ENCODE measurements around the gene NHSL1.

The NHSL1 gene

GRCh38 chr6:138393871-138394783 lies 105.2 kb downstream of the NHSL1 start:
- no peaks in the 10 kb centered on the region for H3K9me3 ChIP-seq (ENCODE audit: control insufficient read depth, low read length)
- no peaks in the 10 kb centered on the region for H3K4me1 ChIP-seq (ENCODE audit: control insufficient read depth, insufficient read depth, low read length)
- no peak overlapping the region for H3K4me3 ChIP-seq (ENCODE audit: insufficient read depth, low read depth, low read length)
- no peaks in the 10 kb centered on the region for H3K27me3 ChIP-seq (ENCODE audit: control insufficient read depth, insufficient read depth, low read length, poor library complexity, severe bottlenecking)
- H3K36me3 ChIP-seq (ENCODE audit: control insufficient read depth, insufficient read depth, low read length): no peaks in the 10 kb centered on the region
- no peak overlapping the region for H3K27ac ChIP-seq (ENCODE audit: insufficient read depth, low read depth, low read length, poor library complexity, severe bottlenecking)
- WGBS, 2 experiments: 85 to 92% methylated on average over 4 of the region's 5 CpGs

- H3K9me3 ChIP-seq (ENCODE audit: control insufficient read depth, low read length): no peaks in the 10 kb centered on the region
- no peaks in the 10 kb centered on the region for H3K27me3 ChIP-seq (ENCODE audit: control insufficient read depth, insufficient read depth, low read length, poor library complexity, severe bottlenecking)
- no peak overlapping the region for H3K4me3 ChIP-seq (ENCODE audit: insufficient read depth, low read depth, low read length)
- WGBS, 2 experiments: 94 to 96% methylated on average over 5 of the region's 5 CpGs
- H3K36me3 ChIP-seq (ENCODE audit: control insufficient read depth, insufficient read depth, low read length): no peaks in the 10 kb centered on the region
- H3K27ac ChIP-seq (ENCODE audit: insufficient read depth, low read depth, low read length, poor library complexity, severe bottlenecking): no peak overlapping the region
- H3K4me1 ChIP-seq (ENCODE audit: control insufficient read depth, insufficient read depth, low read length): no peaks in the 10 kb centered on the region
These were observed 109.7 kb downstream of the NHSL1 start for GRCh38 chr6:138389551-138389950.

- no peaks in the 10 kb centered on the region for H3K9me3 ChIP-seq (ENCODE audit: control insufficient read depth, low read length)
- no peak overlapping the region for H3K4me3 ChIP-seq (ENCODE audit: insufficient read depth, low read depth, low read length)
- H3K27me3 ChIP-seq (ENCODE audit: control insufficient read depth, insufficient read depth, low read length, poor library complexity, severe bottlenecking): no peaks in the 10 kb centered on the region
- 92 to 95% methylated on average over 8 of the region's 8 CpGs for WGBS, 2 experiments
- no peak overlapping the region for H3K27ac ChIP-seq (ENCODE audit: insufficient read depth, low read depth, low read length, poor library complexity, severe bottlenecking)
- no peaks in the 10 kb centered on the region for H3K4me1 ChIP-seq (ENCODE audit: control insufficient read depth, insufficient read depth, low read length)
- no peaks in the 10 kb centered on the region for H3K36me3 ChIP-seq (ENCODE audit: control insufficient read depth, insufficient read depth, low read length)
These were observed 111.5 kb downstream of the NHSL1 start for GRCh38 chr6:138387577-138388368.

- H3K27ac ChIP-seq (ENCODE audit: insufficient read depth, low read depth, low read length, poor library complexity, severe bottlenecking): no peak overlapping the region
- H3K4me1 ChIP-seq (ENCODE audit: control insufficient read depth, insufficient read depth, low read length): no peaks in the 10 kb centered on the region
- H3K4me3 ChIP-seq (ENCODE audit: insufficient read depth, low read depth, low read length): no peak overlapping the region
- no peaks in the 10 kb centered on the region for H3K36me3 ChIP-seq (ENCODE audit: control insufficient read depth, insufficient read depth, low read length)
- no peaks in the 10 kb centered on the region for H3K9me3 ChIP-seq (ENCODE audit: control insufficient read depth, low read length)
- H3K27me3 ChIP-seq (ENCODE audit: control insufficient read depth, insufficient read depth, low read length, poor library complexity, severe bottlenecking): no peaks in the 10 kb centered on the region
- 93 to 98% methylated on average over 3 of the region's 3 CpGs for WGBS, 2 experiments
These were observed 112.4 kb downstream of the NHSL1 start for GRCh38 chr6:138386897-138387296.

GRCh38 chr6:138383776-138384175 lies 115.5 kb downstream of the NHSL1 start:
- Histone ChIP-seq H3K36me3 (ENCODE audit: control insufficient read depth, insufficient read depth, low read length) (no peaks in the 10 kb centered on the region), H3K27ac (ENCODE audit: insufficient read depth, low read depth, low read length, poor library complexity, severe bottlenecking) (no peak overlapping the region), H3K4me3 (ENCODE audit: insufficient read depth, low read depth, low read length) (no peak overlapping the region), H3K9me3 (ENCODE audit: control insufficient read depth, low read length) (no peaks in the 10 kb centered on the region), H3K27me3 (ENCODE audit: control insufficient read depth, insufficient read depth, low read length, poor library complexity, severe bottlenecking) (no peaks in the 10 kb centered on the region), H3K4me1 (ENCODE audit: control insufficient read depth, insufficient read depth, low read length) (no peaks in the 10 kb centered on the region)
- 85 to 90% methylated on average over 3 of the region's 3 CpGs for WGBS, 2 experiments

- no peaks in the 10 kb centered on the region for H3K9me3 ChIP-seq (ENCODE audit: control insufficient read depth, low read length)
- no peaks in the 10 kb centered on the region for H3K27me3 ChIP-seq (ENCODE audit: control insufficient read depth, insufficient read depth, low read length, poor library complexity, severe bottlenecking)
- H3K36me3 ChIP-seq (ENCODE audit: control insufficient read depth, insufficient read depth, low read length): no peaks in the 10 kb centered on the region
- no peaks in the 10 kb centered on the region for H3K4me1 ChIP-seq (ENCODE audit: control insufficient read depth, insufficient read depth, low read length)
- H3K4me3 ChIP-seq (ENCODE audit: insufficient read depth, low read depth, low read length): no peak overlapping the region
- no peak overlapping the region for H3K27ac ChIP-seq (ENCODE audit: insufficient read depth, low read depth, low read length, poor library complexity, severe bottlenecking)
- WGBS, 2 experiments: 81 to 84% methylated on average over 8 of the region's 8 CpGs
These were observed 116.6 kb downstream of the NHSL1 start for GRCh38 chr6:138382498-138383265.

GRCh38 chr6:138378463-138378862 lies 120.8 kb downstream of the NHSL1 start:
- Histone ChIP-seq H3K4me1 (ENCODE audit: control insufficient read depth, insufficient read depth, low read length) (no peaks in the 10 kb centered on the region), H3K9me3 (ENCODE audit: control insufficient read depth, low read length) (no peaks in the 10 kb centered on the region), H3K36me3 (ENCODE audit: control insufficient read depth, insufficient read depth, low read length) (no peaks in the 10 kb centered on the region), H3K4me3 (ENCODE audit: insufficient read depth, low read depth, low read length) (no peak overlapping the region), H3K27me3 (ENCODE audit: control insufficient read depth, insufficient read depth, low read length, poor library complexity, severe bottlenecking) (no peaks in the 10 kb centered on the region), H3K27ac (ENCODE audit: insufficient read depth, low read depth, low read length, poor library complexity, severe bottlenecking) (no peak overlapping the region)
- WGBS, 2 experiments: 64 to 79% methylated on average over 2 to 4 of the region's 4 CpGs

- H3K27ac ChIP-seq (ENCODE audit: insufficient read depth, low read depth, low read length, poor library complexity, severe bottlenecking): no peak within 1 kb of the TSS
- H3K36me3 ChIP-seq (ENCODE audit: control insufficient read depth, insufficient read depth, low read length): no peaks in the 10 kb centered on the region
- H3K4me3 ChIP-seq (ENCODE audit: insufficient read depth, low read depth, low read length): no peak within 1 kb of the TSS
- H3K9me3 ChIP-seq (ENCODE audit: control insufficient read depth, low read length): no peaks in the 10 kb centered on the region
- no peaks in the 10 kb centered on the region for H3K27me3 ChIP-seq (ENCODE audit: control insufficient read depth, insufficient read depth, low read length, poor library complexity, severe bottlenecking)
- no peaks in the 10 kb centered on the region for H3K4me1 ChIP-seq (ENCODE audit: control insufficient read depth, insufficient read depth, low read length)
- WGBS, 2 experiments: 89 to 96% methylated on average over 6 of the region's 6 CpGs
These were observed 121.5 kb downstream of the NHSL1 start, which contains the start of gene SMIM28 for GRCh38 chr6:138377844-138378243. SMIM28 (plus strand) TSS chr6:138377905; CDS start chr6:138378073, 168 bp downstream.

- Histone ChIP-seq H3K27ac (ENCODE audit: insufficient read depth, low read depth, low read length, poor library complexity, severe bottlenecking) (no peak overlapping the region), H3K4me3 (ENCODE audit: insufficient read depth, low read depth, low read length) (no peak overlapping the region), H3K4me1 (ENCODE audit: control insufficient read depth, insufficient read depth, low read length) (no peaks in the 10 kb centered on the region), H3K36me3 (ENCODE audit: control insufficient read depth, insufficient read depth, low read length) (no peaks in the 10 kb centered on the region), H3K27me3 (ENCODE audit: control insufficient read depth, insufficient read depth, low read length, poor library complexity, severe bottlenecking) (no peaks in the 10 kb centered on the region), H3K9me3 (ENCODE audit: control insufficient read depth, low read length) (no peaks in the 10 kb centered on the region)
These were observed 122.3 kb downstream of the NHSL1 start for GRCh38 chr6:138377042-138377441.

GRCh38 chr6:138374815-138375214 lies 124.5 kb downstream of the NHSL1 start:
- 92 to 95% methylated on average over 2 of the region's 2 CpGs for WGBS, 2 experiments
- no peaks in the 10 kb centered on the region for H3K4me1 ChIP-seq (ENCODE audit: control insufficient read depth, insufficient read depth, low read length)
- H3K27me3 ChIP-seq (ENCODE audit: control insufficient read depth, insufficient read depth, low read length, poor library complexity, severe bottlenecking): no peaks in the 10 kb centered on the region
- no peaks in the 10 kb centered on the region for H3K9me3 ChIP-seq (ENCODE audit: control insufficient read depth, low read length)
- H3K4me3 ChIP-seq (ENCODE audit: insufficient read depth, low read depth, low read length): no peak overlapping the region
- H3K36me3 ChIP-seq (ENCODE audit: control insufficient read depth, insufficient read depth, low read length): no peaks in the 10 kb centered on the region
- H3K27ac ChIP-seq (ENCODE audit: insufficient read depth, low read depth, low read length, poor library complexity, severe bottlenecking): no peak overlapping the region
